Colonic mucosa (tissue), 4 donors: ENCODE results near the gene PLXNB1. TPM values are rescaled to one million over a fixed set of nuclear protein-coding genes. Genes with fewer than 3 reads are reported as not detected.
"Not testable (repeated sequence)": the region's sequence is repeated elsewhere in the genome, so short reads cannot be mapped to it uniquely, and the experiment has no call there.

Experiments used
- DNase-seq: peaks from one replicate; pipeline ENCODE4 v3.0.0-alpha.2; 2020
- H3K27ac ChIP-seq: fragments of 200-600 bp; one replicate; pipeline ENCODE4 v1.8.0; 2021
- H3K27me3 ChIP-seq: fragments of 200-600 bp; one replicate; pipeline ENCODE4 v1.8.0; 2021
- H3K36me3 ChIP-seq: fragments of 200-600 bp; one replicate; pipeline ENCODE4 v1.8.0; 2021
- H3K4me1 ChIP-seq: fragments of 200-600 bp; one replicate; pipeline ENCODE4 v1.8.0; 2021; ENCODE audit warnings: mild to moderate bottlenecking
- H3K4me3 ChIP-seq: fragments of 200-600 bp; one replicate; pipeline ENCODE4 v1.8.0; 2021
- H3K9ac ChIP-seq, 2 donors: one replicate each; pipeline ENCODE4 v1.7.0; 2013; ENCODE audit warnings: control low read depth in 2 of 2, low read depth in 2 of 2, low read length in 2 of 2
- H3K9me3 ChIP-seq: fragments of 200-600 bp; one replicate; pipeline ENCODE4 v1.8.0; 2021
- CTCF ChIP-seq: fragments of 200-600 bp; IDR thresholded peaks from one replicate; pipeline ENCODE4 v1.8.0; 2022; ENCODE audit warnings: antibody characterized with exemption, mild to moderate bottlenecking
- intact Hi-C: fragments of 100-400 bp; cut with DNase I; formaldehyde crosslinking; loops from one replicate; pipeline ENCODE4 v1.14.1; 2022
- total RNA-seq, 2 donors: library from RNA; stranded (reverse); fragmentation: NEBNext Ultra II Directional in 1 of 2; extraction: Animal tissue kit (Norgen Biotek cat#: 25700) in 1 of 2; gene quantifications; one replicate each; pipeline ENCODE4 v1.2.1, GENCODE V29; 2021
- donor health status: healthy.
- donor health status: DM: no; HTN: no; CAD: no.
- donor health status: DM: no; HTN: no; CAD: no.

Gene PLXNB1
- total RNA-seq, 2 donors from 2014 or later = 70.6 to 131 TPM

DNA sequence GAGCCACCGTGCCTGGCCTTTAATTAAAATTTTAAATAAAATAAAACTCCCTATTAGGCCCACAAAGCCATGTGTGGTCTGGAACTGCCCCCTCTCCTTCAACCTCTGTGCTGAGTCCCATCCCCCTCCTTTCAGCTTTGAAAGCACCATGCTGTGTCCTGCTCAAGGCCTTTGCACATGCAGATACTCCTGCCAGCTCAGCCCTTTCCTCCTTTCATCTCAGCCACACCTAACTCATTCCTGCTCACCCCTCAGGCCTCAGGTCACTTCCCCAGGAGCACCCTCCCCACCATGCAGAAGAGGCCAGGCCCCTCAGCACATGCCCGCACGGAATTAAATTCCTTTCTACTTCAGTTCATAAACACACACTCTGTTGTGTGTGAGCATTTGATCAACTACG is 44.7 kb upstream of the PLXNB1 start:
- no peak overlapping the region for H3K27ac ChIP-seq
- H3K4me1 ChIP-seq = peaks cover 20% of the 10 kb centered on the region
- no peak overlapping the region for H3K4me3 ChIP-seq
- no peak for DNase-seq
- no peak for TF ChIP-seq CTCF
- H3K9me3 ChIP-seq = no peaks in the 10 kb centered on the region
- H3K27me3 ChIP-seq = no peaks in the 10 kb centered on the region
- intact Hi-C loops = no loop called here
- H3K9ac ChIP-seq = no peak overlapping the region
- H3K36me3 ChIP-seq = no peaks in the 10 kb centered on the region

DNA sequence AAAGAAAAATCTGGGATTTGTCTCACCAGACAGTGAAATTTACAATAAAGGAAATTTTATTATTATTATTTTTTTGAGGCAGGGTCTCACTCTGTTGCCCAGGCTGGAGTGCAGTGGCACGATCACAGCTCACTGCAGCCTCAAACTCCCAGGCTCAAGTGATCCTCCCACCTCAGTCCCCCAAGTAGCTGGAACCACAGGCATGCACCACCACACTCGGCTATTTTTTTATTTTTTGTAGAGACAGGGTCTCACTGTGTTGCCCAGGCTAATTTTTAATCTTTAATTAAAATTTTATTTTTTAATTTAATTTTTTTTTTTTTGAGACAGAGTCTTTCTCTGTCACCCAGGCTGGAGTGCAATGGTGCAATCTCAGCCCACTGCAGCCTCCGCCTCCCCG is 44.1 kb upstream of the PLXNB1 start:
- H3K4me3 ChIP-seq, H3K9me3 ChIP-seq, DNase-seq, H3K9ac ChIP-seq, H3K36me3 ChIP-seq, H3K27me3 ChIP-seq, intact Hi-C loops: not testable (repeated sequence)
- H3K27ac ChIP-seq = peak overlapping the region; percentile 92
- H3K4me1 ChIP-seq = peaks cover 22% of the 10 kb centered on the region

- no peaks in the 10 kb centered on the region for H3K9me3 ChIP-seq
- peaks cover 22% of the 10 kb centered on the region for H3K4me1 ChIP-seq
- no peaks in the 10 kb centered on the region for H3K36me3 ChIP-seq
- no peaks in the 10 kb centered on the region for H3K27me3 ChIP-seq
- no peak for TF ChIP-seq CTCF
- peak overlapping the region; percentile 71 to 100 for H3K9ac ChIP-seq
- DNase-seq = no peak
- intact Hi-C loops = no loop called here
- peak overlapping the region; percentile 92 for H3K27ac ChIP-seq
- H3K4me3 ChIP-seq = no peak overlapping the region
These were observed 43.7 kb upstream of the PLXNB1 start for GRCh38 chr3:48473617-48473952.

- H3K36me3 ChIP-seq = no peaks in the 10 kb centered on the region
- H3K4me3 ChIP-seq = peak overlapping the region; percentile 64
- H3K27me3 ChIP-seq = no peaks in the 10 kb centered on the region
- no peak for TF ChIP-seq CTCF
- H3K27ac ChIP-seq = peak overlapping the region; percentile 92
- peak; percentile 96 for DNase-seq
- H3K9me3 ChIP-seq = no peaks in the 10 kb centered on the region
- peak overlapping the region; percentile 71 to 100 for H3K9ac ChIP-seq
- H3K4me1 ChIP-seq = peaks cover 22% of the 10 kb centered on the region
- intact Hi-C loops = no loop called here
These were observed 43.2 kb upstream of the PLXNB1 start for GRCh38 chr3:48472923-48473616.

DNA sequence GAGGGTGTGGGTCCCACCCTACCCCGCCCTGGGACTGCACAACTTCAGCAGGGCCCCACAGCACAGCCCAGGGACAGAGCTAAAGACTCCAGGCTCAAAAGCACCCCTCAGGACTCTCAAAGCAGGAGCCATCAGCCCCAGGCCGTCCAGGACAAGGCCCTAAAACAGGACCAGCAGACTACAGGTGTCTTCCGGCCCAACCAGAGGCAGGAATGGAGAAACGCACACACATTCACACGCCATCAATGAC is 42.7 kb upstream of the PLXNB1 start:
- H3K4me3 ChIP-seq = peak overlapping the region; percentile 64
- intact Hi-C loops = no loop called here
- H3K9me3 ChIP-seq = no peaks in the 10 kb centered on the region
- peak overlapping the region; percentile 71 to 100 for H3K9ac ChIP-seq
- H3K36me3 ChIP-seq = no peaks in the 10 kb centered on the region
- DNase-seq = peak; percentile 63
- no peaks in the 10 kb centered on the region for H3K27me3 ChIP-seq
- H3K27ac ChIP-seq = peak overlapping the region; percentile 92
- peaks cover 25% of the 10 kb centered on the region for H3K4me1 ChIP-seq
- no peak for TF ChIP-seq CTCF

DNA sequence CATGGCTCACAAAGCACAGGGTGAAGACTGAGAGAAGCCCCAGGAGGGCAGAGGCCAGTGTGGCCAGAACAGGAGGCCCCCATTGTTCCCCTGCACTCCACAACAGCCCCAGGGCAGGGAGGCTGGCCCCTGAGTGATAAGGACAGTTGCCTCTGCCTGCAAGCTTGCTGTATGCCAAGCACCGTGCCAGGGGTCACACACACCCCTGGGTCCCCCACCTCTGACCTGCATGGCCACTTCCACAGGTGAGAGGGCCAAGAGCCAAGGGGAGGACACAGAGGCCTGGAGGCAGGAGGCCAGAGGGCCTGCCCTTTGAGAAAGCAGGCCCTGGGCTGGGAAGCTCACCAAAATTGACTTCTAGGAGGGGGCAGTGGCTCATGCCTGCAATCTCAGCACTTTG is 40.4 kb upstream of the PLXNB1 start:
- Histone ChIP-seq H3K9ac (peak overlapping the region; percentile 35 to 40), H3K4me1 (peaks cover 37% of the 10 kb centered on the region), H3K4me3 (no peak overlapping the region), H3K9me3 (no peaks in the 10 kb centered on the region), H3K36me3 (no peaks in the 10 kb centered on the region), H3K27ac (no peak overlapping the region), H3K27me3 (no peaks in the 10 kb centered on the region)
- TF ChIP-seq CTCF = no peak
- DNase-seq = no peak
- intact Hi-C loops = no loop called here
